Amygdala (tissue), 56 donors: ENCODE measurements around the gene ACADM.
"Not testable (repeated sequence)": the region's sequence is repeated elsewhere in the genome, so short reads cannot be mapped to it uniquely, and the experiment has no call there.

ENCODE experiments used
- DNase-seq, 56 donors: peaks; one replicate each; lab custom pipeline; 2025; lab: John Stamatoyannopoulos, UW

The ACADM gene

GRCh38 chr1:75724472-75725022 lies at the start of gene ACADM:
ACADM (plus strand) TSS chr1:75724709; CDS start chr1:75724788, 79 bp downstream.
- DNase-seq, result peak; percentile 39 to 97 (median 86)

GRCh38 chr1:75677443-75677842 lies 47.1 kb upstream of the ACADM start:
- DNase-seq, result no peak

- DNase-seq, result not testable (repeated sequence)
These were observed 46.5 kb upstream of the ACADM start for GRCh38 chr1:75677964-75678363.

- DNase-seq, result no peak
These were observed 34.0 kb upstream of the ACADM start for GRCh38 chr1:75690547-75690946.

GRCh38 chr1:75693551-75693950 lies 31.0 kb upstream of the ACADM start:
- DNase-seq, result no peak

GRCh38 chr1:75696000-75696399 lies 28.5 kb upstream of the ACADM start:
- no peak for DNase-seq

- no peak for DNase-seq
These were observed 17.3 kb upstream of the ACADM start for GRCh38 chr1:75707191-75707590.

- DNase-seq, result no peak
These were observed 15.6 kb upstream of the ACADM start for GRCh38 chr1:75708910-75709309.

- no peak for DNase-seq
These were observed 13.7 kb upstream of the ACADM start for GRCh38 chr1:75710832-75711231.

- DNase-seq, result no peak
These were observed 12.7 kb upstream of the ACADM start for GRCh38 chr1:75711846-75712245.

GRCh38 chr1:75712306-75712705 lies 12.2 kb upstream of the ACADM start:
- no peak for DNase-seq

- DNase-seq, result no peak
These were observed 4.7 kb upstream of the ACADM start for GRCh38 chr1:75719810-75720209.

GRCh38 chr1:75720325-75720724 lies 4.2 kb upstream of the ACADM start:
- no peak for DNase-seq

- no peak for DNase-seq
These were observed 3.7 kb upstream of the ACADM start for GRCh38 chr1:75720820-75721219.

GRCh38 chr1:75722246-75722645 lies 2.3 kb upstream of the ACADM start:
- not testable (repeated sequence) for DNase-seq

GRCh38 chr1:75722966-75723365 lies 1.5 kb upstream of the ACADM start:
- no peak for DNase-seq

- peak in 47 of 56 donors; percentile 34 to 97 (median 83) for DNase-seq
These were observed 479 bp upstream of the ACADM start for GRCh38 chr1:75723989-75724471.

- no peak for DNase-seq
These were observed 757 bp downstream of the ACADM start for GRCh38 chr1:75725266-75725665.

GRCh38 chr1:75725861-75726361 lies 1.4 kb downstream of the ACADM start:
- peak in 2 of 56 donors; percentile 2 to 4 for DNase-seq

GRCh38 chr1:75727571-75727970 lies 3.1 kb downstream of the ACADM start:
- no peak for DNase-seq

- DNase-seq, result no peak
These were observed 5.9 kb downstream of the ACADM start for GRCh38 chr1:75730432-75730831.

- DNase-seq, result no peak
These were observed 7.4 kb downstream of the ACADM start for GRCh38 chr1:75731881-75732280.

- no peak for DNase-seq
These were observed 8.2 kb downstream of the ACADM start for GRCh38 chr1:75732703-75733102.
